Measurements from ENCODE around the gene FOXB1. TPM values are rescaled to one million over a fixed set of nuclear protein-coding genes. Genes with fewer than 3 reads are reported as not detected.

The FOXB1 gene
- total and polyA plus RNA-seq, 2 of the 13 experiments (the other 11 are each of a cell fraction or from before 2014, with no cell fraction given), result not detected

GRCh38 chr15:59998305-59998949 lies 5.7 kb upstream of the FOXB1 start:
- H3K4me3 ChIP-seq (replicated peaks in 1 of 3; ENCODE audit: insufficient read depth in 1 of 3, low read depth in 2 of 3, low read length in 3 of 3), result no peak overlapping the region
- intact Hi-C loops (cut with micrococcal nuclease; ENCODE audit: unreplicated experiment), result no loop called here
- peaks cover 19 to 96% of the 10 kb centered on the region in 2 experiments for H3K27me3 ChIP-seq (ENCODE audit: control insufficient read depth in 1 of 2, insufficient read depth in 2 of 2, low read length in 2 of 2)
- H2AFZ ChIP-seq (ENCODE audit: low read length), result no peak overlapping the region
- no peak overlapping the region for H3K27ac ChIP-seq (ENCODE audit: extremely low read length, insufficient read depth, low read length)
- CTCF ChIA-PET (ENCODE audit: low intra/inter-chr PET ratio, low total read pairs), result no interaction called here
- no peaks in the 10 kb centered on the region for H3K36me3 ChIP-seq (replicated peaks in 1 of 2; ENCODE audit: control insufficient read depth in 1 of 2, insufficient read depth in 2 of 2, low read length in 2 of 2)
- DNase-seq (ENCODE audit: low spot score) (no peak), ATAC-seq (no peak), FAIRE-seq (no peak)
- H3K4me2 ChIP-seq (ENCODE audit: low read depth, low read length), result no peak overlapping the region
- 6% methylated on average over 8 of the region's 8 CpGs for WGBS (ENCODE audit: low lambda C conversion rate)
- no peaks in the 10 kb centered on the region for H4K20me1 ChIP-seq (ENCODE audit: insufficient read depth, low read length)
- no peaks in the 10 kb centered on the region for H3K9me3 ChIP-seq (ENCODE audit: low read length)
- no TSS peak for BruUV-seq (replicated peaks)
- no peak overlapping the region for H3K9ac ChIP-seq (ENCODE audit: insufficient read depth, low read depth, low read length)
- H3K4me1 ChIP-seq (ENCODE audit: insufficient read depth, low read length), result peaks cover 11% of the 10 kb centered on the region
- H3K79me2 ChIP-seq (ENCODE audit: insufficient read depth, low read length), result no peaks in the 10 kb centered on the region
- POLR2A ChIA-PET, result no interaction called here
- in situ Hi-C loops (cut with HindIII; ENCODE audit: extremely low pct_ligation_motif_present, low pct_unique_long_range_greater_than_20kb), result no loop called here
- TF ChIP-seq GATAD1 (CRISPR knock-in tag; IDR thresholded peaks at IDR 0.05) (no peak), ARID5B (CRISPR knock-in tag; IDR thresholded peaks at IDR 0.05) (no peak), CHCHD3 (CRISPR knock-in tag; IDR thresholded peaks at IDR 0.05) (no peak), LBX2 (CRISPR knock-in tag; IDR thresholded peaks at IDR 0.05; ENCODE audit: borderline replicate concordance) (no peak), PBX2 (CRISPR knock-in tag; IDR thresholded peaks at IDR 0.05) (no peak), EEA1 (CRISPR knock-in tag; IDR thresholded peaks at IDR 0.05; ENCODE audit: borderline replicate concordance) (no peak), KAT2B (IDR thresholded peaks at IDR 0.05; ENCODE audit: borderline replicate concordance, low read depth, low read length) (no peak), MTERF4 (CRISPR knock-in tag; IDR thresholded peaks at IDR 0.05) (no peak), FIP1L1 (IDR thresholded peaks at IDR 0.05; ENCODE audit: borderline replicate concordance, insufficient read depth, low read depth, low read length) (no peak), DZIP1 (CRISPR knock-in tag; IDR thresholded peaks at IDR 0.05) (no peak), ATF1 (CRISPR knock-in tag; IDR thresholded peaks at IDR 0.05) (no peak), PHF8 (CRISPR knock-in tag; IDR thresholded peaks at IDR 0.05) (no peak), GABPA (IDR thresholded peaks at IDR 0.05; ENCODE audit: low read depth, low read length) (no peak), GABPA (CRISPR knock-in tag; IDR thresholded peaks at IDR 0.05; ENCODE audit: low read depth) (no peak), SRSF9 (IDR thresholded peaks at IDR 0.05; ENCODE audit: borderline replicate concordance, insufficient read depth, low read depth, low read length, poor library complexity, severe bottlenecking) (no peak), NCOA1 (CRISPR knock-in tag; IDR thresholded peaks at IDR 0.05) (no peak)
